Astrocyte (in vitro differentiated cells and primary cell): Measurements from ENCODE around the gene KRTAP21-3. TPM values are rescaled to one million over a fixed set of nuclear protein-coding genes. Genes with fewer than 3 reads are reported as not detected.

Experiments
- DNase-seq: peaks from one replicate; pipeline ENCODE4 v3.0.0-alpha.2; 2010; ENCODE audit warnings: low read depth
- FAIRE-seq: peaks from 2 replicates; lab custom pipeline; 2011; peaks lifted over from hg19 to GRCh38; lab: Jason Lieb, UNC
- H2AFZ ChIP-seq: 2 replicates; pipeline ENCODE4 v1.6.0; 2012; ENCODE audit warnings: low read depth, low read length, inconsistent platforms
- H3K27ac ChIP-seq: 2 replicates; pipeline ENCODE4 v1.5.1; 2011; ENCODE audit warnings: low read depth, low read length, inconsistent platforms
- H3K27me3 ChIP-seq: 2 replicates; pipeline ENCODE4 v1.6.0; 2011; ENCODE audit warnings: low read length, inconsistent platforms; ENCODE audit not compliant: insufficient read depth
- H3K36me3 ChIP-seq: 2 replicates; pipeline ENCODE4 v1.5.1; 2011; ENCODE audit warnings: low read length, inconsistent platforms; ENCODE audit not compliant: insufficient read depth
- H3K4me1 ChIP-seq: 2 replicates; pipeline ENCODE4 v1.5.1; 2011; ENCODE audit warnings: low read length, inconsistent platforms; ENCODE audit not compliant: insufficient read depth
- H3K4me2 ChIP-seq: 2 replicates; pipeline ENCODE4 v1.6.0; 2012; ENCODE audit warnings: low read length, inconsistent platforms
- H3K4me3 ChIP-seq: 2 replicates; pipeline ENCODE4 v1.5.1; 2011; ENCODE audit warnings: low read depth, mild to moderate bottlenecking, low read length, inconsistent platforms; ENCODE audit not compliant: insufficient read depth
- H3K79me2 ChIP-seq: 2 replicates; pipeline ENCODE4 v1.6.0; 2012; ENCODE audit warnings: mild to moderate bottlenecking, low read length, inconsistent platforms; ENCODE audit not compliant: insufficient read depth
- H3K9ac ChIP-seq: 2 replicates; pipeline ENCODE4 v1.6.0; 2012; ENCODE audit warnings: mild to moderate bottlenecking, low read length, inconsistent platforms
- H3K9me3 ChIP-seq: 2 replicates; pipeline ENCODE4 v1.5.1; 2012; ENCODE audit warnings: low read depth, mild to moderate bottlenecking, low read length, inconsistent platforms; ENCODE audit not compliant: insufficient read depth
- H4K20me1 ChIP-seq: 2 replicates; pipeline ENCODE4 v1.6.0; 2012; ENCODE audit warnings: low read length, inconsistent platforms; ENCODE audit not compliant: insufficient read depth
- H3K27ac Mint-ChIP-seq: one replicate; pipeline ENCODE4 v1.8.0; 2021; ENCODE audit warnings: mild to moderate bottlenecking, mixed read lengths; ENCODE audit not compliant: unreplicated experiment
- H3K27me3 Mint-ChIP-seq: one replicate; pipeline ENCODE4 v1.8.0; 2021; ENCODE audit warnings: low read depth, mixed read lengths; ENCODE audit not compliant: unreplicated experiment
- H3K36me3 Mint-ChIP-seq: one replicate; pipeline ENCODE4 v1.8.0; 2021; ENCODE audit warnings: low read depth, mixed read lengths; ENCODE audit not compliant: unreplicated experiment
- H3K4me1 Mint-ChIP-seq: one replicate; pipeline ENCODE4 v1.8.0; 2021; ENCODE audit warnings: low read depth, mixed read lengths; ENCODE audit not compliant: unreplicated experiment
- H3K4me3 Mint-ChIP-seq: one replicate; pipeline ENCODE4 v1.8.0; 2021; ENCODE audit warnings: mild to moderate bottlenecking, moderate library complexity, mixed read lengths; ENCODE audit not compliant: unreplicated experiment
- H3K9me3 Mint-ChIP-seq: one replicate; pipeline ENCODE4 v1.8.0; 2021; ENCODE audit warnings: mild to moderate bottlenecking, mixed read lengths; ENCODE audit not compliant: unreplicated experiment
- CTCF ChIP-seq: IDR thresholded peaks from 2 replicates; pipeline ENCODE4 v1.5.1; 2011; ENCODE audit warnings: low read depth, mild to moderate bottlenecking, inconsistent platforms, low read length, moderate library complexity; ENCODE audit not compliant: insufficient read depth
- EZH2 ChIP-seq: IDR thresholded peaks from 2 replicates; pipeline ENCODE4 v1.6.1; 2012; ENCODE audit warnings: mild to moderate bottlenecking, low read length, inconsistent platforms; ENCODE audit not compliant: insufficient read depth
- total RNA-seq: library from RNA; stranded (reverse); gene quantifications from 2 replicates; pipeline ENCODE4 v1.2.1, GENCODE V29; 2021

KRTAP21-3 gene
- total RNA-seq, 1 donor from 2014 or later = not detected

- no peak overlapping the region for H3K9ac ChIP-seq
- no peak for FAIRE-seq
- no peak overlapping the region for H2AFZ ChIP-seq
- Mint-ChIP-seq H3K27me3 (no peaks in the 10 kb centered on the region), H3K27ac (no peak overlapping the region), H3K4me3 (no peak overlapping the region), H3K4me1 (peaks cover 14% of the 10 kb centered on the region), H3K9me3 (no peaks in the 10 kb centered on the region), H3K36me3 (no peaks in the 10 kb centered on the region)
- no peaks in the 10 kb centered on the region for H4K20me1 ChIP-seq
- TF ChIP-seq CTCF (no peak), EZH2 (no peak)
- no peaks in the 10 kb centered on the region for H3K79me2 ChIP-seq
- no peaks in the 10 kb centered on the region for H3K4me1 ChIP-seq
- no peaks in the 10 kb centered on the region for H3K36me3 ChIP-seq
- DNase-seq = no peak
- H3K4me3 ChIP-seq = no peak overlapping the region
- H3K27ac ChIP-seq = no peak overlapping the region
- no peak overlapping the region for H3K4me2 ChIP-seq
- no peaks in the 10 kb centered on the region for H3K27me3 ChIP-seq
- H3K9me3 ChIP-seq = peaks cover 4% of the 10 kb centered on the region
Measured at GRCh38 chr21:30672985-30673650, 45.5 kb downstream of the KRTAP21-3 start.

GRCh38 chr21:30668776-30669175 is 49.8 kb downstream of the KRTAP21-3 start:
- no peak for FAIRE-seq
- Mint-ChIP-seq H3K4me1 (no peaks in the 10 kb centered on the region), H3K4me3 (no peak overlapping the region), H3K27ac (no peak overlapping the region), H3K9me3 (no peaks in the 10 kb centered on the region), H3K27me3 (no peaks in the 10 kb centered on the region), H3K36me3 (no peaks in the 10 kb centered on the region)
- H3K9ac ChIP-seq = no peak overlapping the region
- H2AFZ ChIP-seq = no peak overlapping the region
- DNase-seq = no peak
- no peak overlapping the region for H3K27ac ChIP-seq
- no peaks in the 10 kb centered on the region for H3K36me3 ChIP-seq
- no peaks in the 10 kb centered on the region for H3K27me3 ChIP-seq
- no peak overlapping the region for H3K4me3 ChIP-seq
- no peak for TF ChIP-seq CTCF
- no peak overlapping the region for H3K4me2 ChIP-seq
- H3K79me2 ChIP-seq = no peaks in the 10 kb centered on the region
- no peaks in the 10 kb centered on the region for H3K4me1 ChIP-seq
- peaks cover 4% of the 10 kb centered on the region for H3K9me3 ChIP-seq
- no peaks in the 10 kb centered on the region for H4K20me1 ChIP-seq

Other genes starting within 250 kb of the KRTAP21-3 start
- gene KRTAP19-1, start 238.4 kb downstream of the KRTAP21-3 start, total RNA-seq = not detected in 2 replicates
- gene KRTAP19-2, start 231.3 kb downstream of the KRTAP21-3 start, total RNA-seq = not detected in 2 replicates
- gene KRTAP19-3, start 226.8 kb downstream of the KRTAP21-3 start, total RNA-seq = not detected in 2 replicates
- gene KRTAP19-4, start 221.6 kb downstream of the KRTAP21-3 start, total RNA-seq = not detected in 2 replicates
- gene KRTAP19-5, start 216.6 kb downstream of the KRTAP21-3 start, total RNA-seq = not detected in 2 replicates
- gene KRTAP19-6, start 176.9 kb downstream of the KRTAP21-3 start, total RNA-seq = not detected in 2 replicates
- gene KRTAP19-7, start 157.5 kb downstream of the KRTAP21-3 start, total RNA-seq = not detected in 2 replicates
- gene KRTAP22-2, start 128.4 kb downstream of the KRTAP21-3 start, total RNA-seq = not detected in 2 replicates
- not detected in 2 replicates for gene KRTAP6-3, start 126.3 kb downstream of the KRTAP21-3 start, total RNA-seq
- gene KRTAP6-2, start 119.9 kb downstream of the KRTAP21-3 start, total RNA-seq = not detected in 2 replicates
- not detected in 2 replicates for gene KRTAP22-1, start 117.7 kb downstream of the KRTAP21-3 start, total RNA-seq
- not detected in 2 replicates for gene KRTAP6-1, start 104.8 kb downstream of the KRTAP21-3 start, total RNA-seq
- not detected in 2 replicates for gene KRTAP20-1, start 102.4 kb downstream of the KRTAP21-3 start, total RNA-seq
- not detected in 2 replicates for gene KRTAP20-4, start 98.2 kb downstream of the KRTAP21-3 start, total RNA-seq
- gene KRTAP20-2, start 83.6 kb downstream of the KRTAP21-3 start, total RNA-seq = not detected in 2 replicates
- not detected in 2 replicates for gene KRTAP20-3, start 75.9 kb downstream of the KRTAP21-3 start, total RNA-seq
- gene KRTAP21-2, start 28.5 kb upstream of the KRTAP21-3 start, total RNA-seq = not detected in 2 replicates
- not detected in 2 replicates for gene KRTAP21-1, start 36.7 kb upstream of the KRTAP21-3 start, total RNA-seq
- not detected in 2 replicates for gene KRTAP8-1, start 94.5 kb upstream of the KRTAP21-3 start, total RNA-seq
- gene KRTAP7-1, start 111.0 kb upstream of the KRTAP21-3 start, total RNA-seq = not detected in 2 replicates
- gene KRTAP11-1, start 162.8 kb upstream of the KRTAP21-3 start, total RNA-seq = not detected in 2 replicates